Measurements from ENCODE around the gene CDH11.

The CDH11 gene

DNA sequence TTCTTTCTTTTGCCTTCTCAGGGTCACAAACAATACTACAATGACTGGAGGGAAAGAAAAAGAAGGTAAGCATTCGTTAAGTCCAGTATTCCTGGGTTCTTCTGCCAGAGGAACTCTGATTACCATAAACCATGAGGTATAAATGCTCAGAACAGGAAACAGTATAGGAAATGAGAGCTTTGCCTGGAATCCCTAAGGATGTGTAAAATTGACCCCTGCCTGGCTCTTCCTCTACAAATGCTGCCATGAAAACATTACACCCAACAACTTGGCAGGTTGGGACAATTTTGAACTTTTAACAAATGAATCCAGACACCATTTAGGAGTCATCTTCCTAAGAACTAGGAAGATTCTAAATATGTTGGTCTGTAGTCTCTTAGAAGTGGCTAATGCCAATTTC, 173.8 kb downstream of the CDH11 start:
- no peak for ATAC-seq
- H3K27ac Mint-ChIP-seq = no peak overlapping the region
- no peaks in the 10 kb centered on the region for H3K4me1 Mint-ChIP-seq
- no peak overlapping the region for H3K4me3 Mint-ChIP-seq
- no peaks in the 10 kb centered on the region for H3K36me3 Mint-ChIP-seq (ENCODE audit: low read depth)
- H3K9me3 Mint-ChIP-seq = peaks cover 28% of the 10 kb centered on the region
- no peaks in the 10 kb centered on the region for H3K27me3 Mint-ChIP-seq
- no peak for DNase-seq

DNA sequence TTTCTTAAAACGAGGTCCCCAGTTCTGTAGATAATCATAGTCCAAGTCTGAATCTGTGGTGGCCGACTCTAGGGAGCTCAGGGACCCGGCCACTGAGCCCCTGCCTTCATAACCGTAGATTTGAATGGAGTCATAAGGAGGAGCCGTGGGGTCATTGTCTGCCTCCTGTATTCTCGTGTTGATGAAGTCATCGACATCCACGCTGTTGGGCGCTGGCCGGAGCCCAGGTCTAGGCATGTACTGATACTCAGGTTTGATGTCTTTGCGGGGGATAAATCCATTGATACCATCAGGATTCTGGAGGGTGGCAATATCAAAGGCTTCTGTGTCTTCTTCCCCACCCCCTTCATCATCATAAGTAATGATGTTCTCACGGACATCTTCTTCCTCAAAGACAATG, 174.2 kb downstream of the CDH11 start:
- H3K27me3 Mint-ChIP-seq = no peaks in the 10 kb centered on the region
- no peak overlapping the region for H3K4me3 Mint-ChIP-seq
- no peak for DNase-seq
- H3K9me3 Mint-ChIP-seq = peaks cover 28% of the 10 kb centered on the region
- no peaks in the 10 kb centered on the region for H3K4me1 Mint-ChIP-seq
- ATAC-seq = no peak
- H3K36me3 Mint-ChIP-seq (ENCODE audit: low read depth) = no peaks in the 10 kb centered on the region
- no peak overlapping the region for H3K27ac Mint-ChIP-seq

DNA sequence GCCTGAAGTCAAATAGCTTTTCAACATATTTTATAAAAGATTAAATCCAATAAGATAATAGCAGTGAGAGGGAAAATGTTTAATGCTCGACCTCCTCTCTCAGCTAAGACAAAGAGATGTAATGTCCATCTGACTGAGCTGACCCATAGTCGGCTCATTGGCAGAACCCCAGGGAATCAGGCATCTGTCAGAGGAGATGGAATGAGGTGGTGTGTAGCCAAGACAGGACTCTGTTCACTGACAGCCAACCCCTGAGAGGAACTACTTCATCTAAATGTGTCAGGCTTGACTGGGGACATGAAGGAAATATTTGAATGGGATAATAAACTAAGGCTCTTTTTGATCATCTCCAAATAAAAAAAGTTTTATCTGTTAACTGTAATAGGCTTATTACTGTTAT, 188.0 kb downstream of the CDH11 start:
- DNase-seq = no peak
- H3K9me3 Mint-ChIP-seq = peaks cover 22% of the 10 kb centered on the region
- H3K4me1 Mint-ChIP-seq = no peaks in the 10 kb centered on the region
- no peak overlapping the region for H3K27ac Mint-ChIP-seq
- no peaks in the 10 kb centered on the region for H3K27me3 Mint-ChIP-seq
- no peaks in the 10 kb centered on the region for H3K36me3 Mint-ChIP-seq (ENCODE audit: low read depth)
- no peak for ATAC-seq
- H3K4me3 Mint-ChIP-seq = no peak overlapping the region

DNA sequence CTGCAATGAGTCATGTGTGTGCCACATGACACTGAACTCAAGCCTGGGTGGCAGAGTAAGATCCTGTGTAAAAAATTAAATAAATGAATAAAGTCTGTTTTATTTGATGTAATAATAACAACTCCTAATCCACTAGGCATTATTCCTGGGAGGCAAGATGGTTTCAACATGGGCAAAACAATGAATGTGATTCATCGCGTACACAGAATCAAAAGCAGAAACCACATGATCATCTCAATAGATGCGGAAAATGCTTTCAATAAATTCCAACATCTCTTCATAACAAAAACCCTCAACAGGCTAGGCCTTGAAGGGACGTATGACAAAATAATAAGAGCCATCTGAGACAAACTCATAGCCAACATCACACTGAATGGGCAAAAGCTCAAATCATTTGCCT, 195.4 kb downstream of the CDH11 start:
- no peak for DNase-seq
- H3K4me1 Mint-ChIP-seq = no peaks in the 10 kb centered on the region
- peaks cover 36% of the 10 kb centered on the region for H3K9me3 Mint-ChIP-seq
- no peak overlapping the region for H3K27ac Mint-ChIP-seq
- H3K36me3 Mint-ChIP-seq (ENCODE audit: low read depth) = no peaks in the 10 kb centered on the region
- no peak for ATAC-seq
- H3K27me3 Mint-ChIP-seq = no peaks in the 10 kb centered on the region
- H3K4me3 Mint-ChIP-seq = no peak overlapping the region

DNA sequence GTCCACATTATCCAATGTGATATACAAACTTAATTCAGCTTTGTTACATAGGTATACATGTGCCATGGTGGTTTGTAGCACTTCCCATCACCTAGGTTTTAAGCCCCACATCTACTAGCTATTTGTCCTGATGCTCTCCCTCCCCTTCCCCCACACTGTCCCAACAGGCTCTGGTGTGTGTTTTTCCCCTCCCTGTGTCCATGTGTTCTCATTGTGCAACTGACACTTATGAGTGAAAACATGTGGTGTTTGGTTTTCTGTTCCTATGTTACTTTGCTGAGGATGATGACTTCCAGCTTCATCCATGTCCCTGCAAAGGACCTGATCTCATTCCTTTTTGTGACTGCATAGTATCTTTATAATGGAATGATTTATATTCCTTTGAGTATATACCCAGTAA, 196.7 kb downstream of the CDH11 start:
- H3K27ac Mint-ChIP-seq = no peak overlapping the region
- no peaks in the 10 kb centered on the region for H3K27me3 Mint-ChIP-seq
- H3K36me3 Mint-ChIP-seq (ENCODE audit: low read depth) = no peaks in the 10 kb centered on the region
- H3K4me3 Mint-ChIP-seq = no peak overlapping the region
- no peaks in the 10 kb centered on the region for H3K4me1 Mint-ChIP-seq
- H3K9me3 Mint-ChIP-seq = peaks cover 40% of the 10 kb centered on the region
- ATAC-seq = no peak
- no peak for DNase-seq

DNA sequence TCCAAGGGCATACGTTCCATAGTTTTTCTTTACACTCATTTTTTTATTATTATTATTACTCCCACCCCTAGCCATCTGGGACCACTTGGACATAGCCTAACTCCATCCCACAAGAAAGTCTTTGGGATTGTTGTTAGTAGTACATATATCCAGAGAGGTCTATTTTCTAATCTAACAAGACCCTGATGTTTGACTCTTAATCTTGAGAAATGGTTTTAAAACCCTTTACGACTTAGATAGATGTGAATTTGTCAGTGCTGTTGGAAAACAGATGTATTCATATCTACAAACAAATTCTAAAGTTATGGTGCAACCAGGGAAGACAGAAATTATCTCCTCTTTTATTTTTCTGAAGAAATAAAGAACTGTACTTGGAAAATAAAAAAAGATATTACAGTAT, 197.8 kb downstream of the CDH11 start:
- Mint-ChIP-seq H3K9me3 (peaks cover 37% of the 10 kb centered on the region), H3K36me3 (ENCODE audit: low read depth) (no peaks in the 10 kb centered on the region), H3K27me3 (no peaks in the 10 kb centered on the region), H3K4me3 (no peak overlapping the region), H3K4me1 (no peaks in the 10 kb centered on the region), H3K27ac (no peak overlapping the region)
- ATAC-seq (no peak), DNase-seq (no peak)

DNA sequence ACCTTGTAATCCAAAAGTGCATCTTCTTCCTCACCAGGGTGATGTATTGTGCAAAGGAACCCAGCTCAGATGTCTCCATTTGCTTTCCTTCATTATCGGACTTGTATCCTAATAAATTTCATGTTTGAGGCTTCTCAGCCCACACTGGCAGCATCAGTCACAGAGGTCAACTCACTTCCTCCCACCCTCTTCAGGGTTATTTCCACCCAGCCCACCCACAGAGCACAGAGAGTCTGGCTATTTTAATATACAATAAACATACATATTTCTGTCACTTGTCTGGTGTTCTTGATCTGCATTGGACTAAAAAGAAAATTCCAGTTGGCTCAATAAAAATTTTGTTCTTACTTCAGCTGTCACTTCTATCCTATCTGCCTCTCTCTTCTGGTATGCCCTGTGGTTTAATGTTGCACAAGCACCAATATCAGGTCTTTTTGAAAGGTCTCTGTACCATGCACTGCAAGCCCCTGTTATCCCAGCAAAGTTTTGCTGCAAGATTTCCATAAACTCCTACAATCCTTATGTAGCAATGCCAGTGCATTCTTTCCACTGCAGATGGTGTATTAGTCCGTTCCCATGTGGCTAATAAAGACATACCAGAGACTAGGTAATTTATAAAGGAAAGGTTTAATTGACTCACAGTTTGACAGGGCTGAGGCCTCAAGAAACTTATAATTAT, 201.8 kb downstream of the CDH11 start:
- DNase-seq (no peak), ATAC-seq (no peak)
- Mint-ChIP-seq H3K9me3 (peaks cover 19% of the 10 kb centered on the region), H3K27me3 (no peaks in the 10 kb centered on the region), H3K4me3 (no peak overlapping the region), H3K27ac (no peak overlapping the region), H3K36me3 (ENCODE audit: low read depth) (no peaks in the 10 kb centered on the region), H3K4me1 (no peaks in the 10 kb centered on the region)

DNA sequence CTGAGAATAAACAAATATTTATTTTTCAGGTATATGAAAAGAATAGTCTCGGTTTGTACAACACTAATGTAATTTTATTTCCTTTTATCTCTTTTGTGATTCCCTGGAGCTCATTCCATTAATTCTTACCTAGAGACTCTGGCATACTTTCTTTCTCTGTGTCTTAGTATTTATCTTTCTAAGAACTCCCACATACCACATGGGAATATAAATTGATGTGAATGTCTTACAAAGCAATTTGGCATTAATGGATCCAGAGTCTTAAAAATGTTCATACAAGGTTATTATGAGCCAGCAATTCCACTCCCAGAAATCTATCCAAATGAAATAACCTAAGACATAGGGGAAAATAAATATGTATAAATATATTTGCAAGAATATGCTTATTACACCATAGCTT, 202.7 kb downstream of the CDH11 start:
- Mint-ChIP-seq H3K27ac (no peak overlapping the region), H3K9me3 (peaks cover 19% of the 10 kb centered on the region), H3K36me3 (ENCODE audit: low read depth) (no peaks in the 10 kb centered on the region), H3K4me1 (no peaks in the 10 kb centered on the region), H3K27me3 (no peaks in the 10 kb centered on the region), H3K4me3 (no peak overlapping the region)
- no peak for ATAC-seq
- DNase-seq = no peak

DNA sequence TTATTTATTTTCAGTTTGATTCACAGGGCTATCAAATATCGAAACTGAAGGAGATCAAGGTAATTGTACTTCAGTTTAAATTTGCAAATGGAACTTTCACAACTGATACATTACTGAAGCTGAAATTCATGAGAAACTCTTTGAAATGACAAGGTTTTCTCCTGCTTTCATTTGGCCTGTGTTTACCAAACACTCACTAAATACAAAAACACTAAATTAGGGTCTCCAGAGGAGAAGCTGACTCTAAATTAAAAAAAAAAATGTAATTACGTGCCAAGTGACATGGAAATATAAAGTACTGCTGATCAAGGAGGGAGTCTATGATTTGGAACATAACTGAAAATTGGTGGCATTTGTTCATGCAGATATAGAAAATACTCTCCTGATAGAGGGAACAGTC, 205.8 kb downstream of the CDH11 start:
- Mint-ChIP-seq H3K9me3 (peaks cover 8% of the 10 kb centered on the region), H3K27ac (no peak overlapping the region), H3K4me1 (no peaks in the 10 kb centered on the region), H3K27me3 (no peaks in the 10 kb centered on the region), H3K4me3 (no peak overlapping the region), H3K36me3 (ENCODE audit: low read depth) (no peaks in the 10 kb centered on the region)
- DNase-seq (no peak), ATAC-seq (no peak)

DNA sequence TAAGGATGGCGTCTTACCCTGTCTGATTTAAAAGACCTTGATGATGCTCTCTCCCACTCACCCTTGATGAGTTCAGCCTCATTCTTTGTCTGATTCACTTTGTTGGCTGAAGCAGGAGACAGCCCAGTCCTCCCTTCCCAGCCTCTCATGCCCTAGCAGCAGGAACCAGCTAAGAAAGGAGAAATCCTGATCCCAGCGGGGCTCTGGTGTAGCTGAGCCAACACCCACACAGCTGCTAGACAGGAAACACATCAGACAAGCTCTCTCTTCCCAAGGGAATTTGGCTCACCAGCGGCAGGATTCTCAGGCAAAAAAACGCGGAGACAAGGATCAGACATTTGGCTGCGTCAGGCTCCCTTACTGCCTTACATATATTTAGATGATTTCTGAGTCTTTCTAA, 211.5 kb downstream of the CDH11 start:
- ATAC-seq (no peak), DNase-seq (no peak)
- no peak overlapping the region for H3K4me3 Mint-ChIP-seq
- H3K27ac Mint-ChIP-seq = no peak overlapping the region
- H3K4me1 Mint-ChIP-seq = no peaks in the 10 kb centered on the region
- no peaks in the 10 kb centered on the region for H3K27me3 Mint-ChIP-seq
- peaks cover 6% of the 10 kb centered on the region for H3K9me3 Mint-ChIP-seq
- no peaks in the 10 kb centered on the region for H3K36me3 Mint-ChIP-seq (ENCODE audit: low read depth)

DNA sequence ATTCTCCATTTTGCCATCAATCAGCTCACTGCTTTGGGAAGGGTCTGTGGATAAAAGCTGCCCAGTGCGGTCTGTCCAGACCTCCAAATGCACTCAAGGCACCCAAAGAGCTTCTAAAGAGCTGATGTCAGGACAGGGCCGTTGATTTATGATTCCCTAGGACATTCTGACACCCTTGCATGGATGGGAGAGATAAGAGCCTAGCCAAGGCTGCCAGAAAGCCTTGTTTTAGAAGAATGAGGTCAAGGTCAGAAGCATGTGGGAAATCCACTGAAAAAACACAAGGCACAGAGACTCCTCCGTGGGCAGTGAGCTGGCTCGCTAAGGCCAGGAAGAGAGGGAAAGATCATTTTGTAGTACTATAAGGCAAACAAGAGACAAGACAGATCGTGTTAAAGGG, 214.0 kb downstream of the CDH11 start:
- Mint-ChIP-seq H3K4me3 (no peak overlapping the region), H3K36me3 (ENCODE audit: low read depth) (no peaks in the 10 kb centered on the region), H3K9me3 (peaks cover 18% of the 10 kb centered on the region), H3K27me3 (no peaks in the 10 kb centered on the region), H3K4me1 (no peaks in the 10 kb centered on the region), H3K27ac (no peak overlapping the region)
- DNase-seq = no peak
- ATAC-seq = no peak

DNA sequence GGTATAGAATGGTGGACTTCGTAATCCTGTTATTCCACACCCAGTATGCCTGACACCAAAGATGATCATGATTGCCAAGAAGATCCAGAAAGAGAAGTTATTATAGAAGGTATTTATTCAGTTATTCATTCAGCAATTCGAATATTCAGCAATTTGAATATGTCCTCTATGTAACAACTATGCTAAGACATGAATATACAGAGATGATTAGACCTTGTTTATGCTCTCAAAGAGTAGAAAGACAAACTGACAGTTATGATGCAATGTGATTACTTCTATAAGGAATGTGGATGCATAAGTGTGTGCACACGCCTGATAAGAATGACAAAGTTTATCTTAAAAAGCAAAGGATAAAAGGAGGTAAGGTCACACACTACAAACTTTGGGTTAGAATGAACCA, 218.1 kb downstream of the CDH11 start:
- H3K27ac Mint-ChIP-seq = no peak overlapping the region
- no peaks in the 10 kb centered on the region for H3K36me3 Mint-ChIP-seq (ENCODE audit: low read depth)
- no peaks in the 10 kb centered on the region for H3K27me3 Mint-ChIP-seq
- DNase-seq (no peak), ATAC-seq (no peak)
- H3K4me1 Mint-ChIP-seq = no peaks in the 10 kb centered on the region
- H3K9me3 Mint-ChIP-seq = peaks cover 24% of the 10 kb centered on the region
- no peak overlapping the region for H3K4me3 Mint-ChIP-seq

DNA sequence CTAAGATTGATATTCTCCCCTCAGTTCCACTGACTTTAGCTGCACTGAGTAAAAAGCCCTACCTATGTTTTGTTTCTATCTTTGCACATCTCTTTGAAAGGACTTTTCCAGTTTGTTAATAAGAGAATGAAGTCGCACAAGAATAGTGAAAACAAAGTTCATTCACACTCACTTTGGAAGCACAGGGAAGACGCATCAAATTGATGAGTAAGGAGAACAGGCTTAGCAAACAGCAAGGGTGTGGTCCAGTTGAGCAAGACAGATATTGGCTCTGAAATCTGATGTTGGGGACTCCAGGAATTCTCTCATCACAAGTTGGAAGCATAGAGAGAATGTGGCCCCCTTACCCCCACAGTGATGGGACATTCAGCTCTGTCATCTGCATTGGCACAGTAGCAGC, 221.3 kb downstream of the CDH11 start:
- Mint-ChIP-seq H3K4me3 (no peak overlapping the region), H3K27me3 (no peaks in the 10 kb centered on the region), H3K9me3 (peaks cover 18% of the 10 kb centered on the region), H3K36me3 (ENCODE audit: low read depth) (no peaks in the 10 kb centered on the region), H3K27ac (no peak overlapping the region), H3K4me1 (no peaks in the 10 kb centered on the region)
- no peak for ATAC-seq
- no peak for DNase-seq

DNA sequence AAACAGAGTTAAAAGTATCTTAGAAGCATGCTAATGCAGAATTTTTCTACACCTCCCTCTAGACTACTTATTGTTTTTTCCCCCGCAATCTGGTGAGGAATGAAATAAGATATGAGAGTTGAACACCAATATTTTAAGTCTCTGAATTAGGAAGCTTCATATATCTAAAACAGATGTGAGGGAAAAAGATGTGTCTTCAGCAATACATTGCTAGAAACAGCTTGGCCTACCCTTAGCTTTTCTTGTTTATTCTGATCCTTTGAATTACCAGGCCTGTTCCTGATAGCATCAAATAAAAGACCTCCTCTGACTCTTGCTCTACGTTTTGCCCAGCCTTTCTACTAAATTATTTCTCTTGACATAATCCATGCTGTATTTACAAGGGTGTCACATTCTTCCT, 221.8 kb downstream of the CDH11 start:
- no peaks in the 10 kb centered on the region for H3K27me3 Mint-ChIP-seq
- H3K9me3 Mint-ChIP-seq = peaks cover 17% of the 10 kb centered on the region
- no peak overlapping the region for H3K4me3 Mint-ChIP-seq
- no peak for DNase-seq
- ATAC-seq = no peak
- H3K27ac Mint-ChIP-seq = no peak overlapping the region
- H3K4me1 Mint-ChIP-seq = no peaks in the 10 kb centered on the region
- H3K36me3 Mint-ChIP-seq (ENCODE audit: low read depth) = no peaks in the 10 kb centered on the region

DNA sequence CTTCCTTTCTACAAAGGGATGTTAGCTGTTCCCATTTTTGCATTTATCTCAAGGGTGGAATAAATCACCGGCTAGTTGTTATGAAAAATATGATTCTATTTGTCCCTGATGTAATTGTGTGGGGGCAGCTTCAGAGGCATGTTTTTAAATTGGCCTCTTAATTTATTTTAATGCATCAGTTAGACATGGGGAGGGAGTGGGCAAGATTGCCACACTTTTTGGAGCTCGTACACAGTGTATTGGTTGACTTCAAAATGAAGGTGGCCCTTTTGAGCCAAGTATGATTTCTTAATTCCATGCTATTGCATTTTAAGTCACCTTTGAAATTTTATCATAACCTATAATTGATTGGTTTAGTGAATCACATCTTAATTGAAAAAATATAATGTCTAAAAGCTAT, 223.7 kb downstream of the CDH11 start:
- Mint-ChIP-seq H3K4me1 (no peaks in the 10 kb centered on the region), H3K4me3 (no peak overlapping the region), H3K9me3 (peaks cover 5% of the 10 kb centered on the region), H3K27me3 (no peaks in the 10 kb centered on the region), H3K36me3 (ENCODE audit: low read depth) (no peaks in the 10 kb centered on the region), H3K27ac (no peak overlapping the region)
- ATAC-seq = no peak
- DNase-seq = no peak

Measured in activated naive CD8-positive, alpha-beta T cell treated with anti-CD3 and anti-CD28 coated beads, Interleukin-2, amount 50 U/mL, for 24 hours (primary cell).